Esophagus squamous epithelium (tissue), 5 donors: Measurements from ENCODE around the gene NKD1. TPM values are rescaled to one million over a fixed set of nuclear protein-coding genes. Genes with fewer than 3 reads are reported as not detected.

Source experiments
- DNase-seq: peaks from one replicate; lab custom pipeline; 2025; lab: John Stamatoyannopoulos, UW
- H3K27ac ChIP-seq, 4 donors: fragments of 200-600 bp; sonication (generic); one replicate each; pipeline ENCODE4 v1.5.1; 2016 to 2019; ENCODE audit warnings: mild to moderate bottlenecking in 1 of 4
- H3K27me3 ChIP-seq, 4 donors: fragments of 200-600 bp; sonication (generic); 1 replicate in 3 of 4; 2 replicates in 1 of 4; pipeline versions ENCODE4 v1.5.1 to v1.6.0; 2017 to 2021; ENCODE audit warnings: antibody characterized with exemption in 1 of 4
- H3K36me3 ChIP-seq, 3 donors: fragments of 200-600 bp; sonication (generic); one replicate each; pipeline ENCODE4 v1.5.1; 2016 to 2019
- H3K4me1 ChIP-seq, 3 donors: fragments of 200-600 bp; sonication (generic); one replicate each; pipeline ENCODE4 v1.5.1; 2017 to 2019
- H3K4me3 ChIP-seq, 4 donors: fragments of 200-600 bp; sonication (generic); 1 replicate in 3 of 4; 2 replicates in 1 of 4; pipeline ENCODE4 v1.5.1; 2016 to 2019; ENCODE audit warnings: mild to moderate bottlenecking in 2 of 4, moderate library complexity in 1 of 4
- H3K9me3 ChIP-seq, 3 donors: fragments of 200-600 bp; sonication (generic); one replicate each; pipeline ENCODE4 v1.5.1; 2016 to 2019
- CTCF ChIP-seq, 6 experiments: fragments of 450-650 bp in 4 of 6; fragments of 200-600 bp in 2 of 6; sonication (generic) in 2 of 6; IDR thresholded peaks; one replicate each; pipeline ENCODE4 v1.5.1; 2016 to 2019; ENCODE audit warnings: antibody characterized with exemption in 6 of 6, mild to moderate bottlenecking in 4 of 6, moderate library complexity in 4 of 6
- POLR2A ChIP-seq, 4 donors: fragments of 450-650 bp; IDR thresholded peaks; one replicate each; pipeline ENCODE4 v1.6.1; 2017; ENCODE audit warnings: antibody characterized with exemption in 4 of 4, mild to moderate bottlenecking in 4 of 4, moderate library complexity in 3 of 4
- WGBS, 2 donors: methylation state at CpG; one replicate each; pipeline ENCODE4 v1.1.5; 2018; 5-methylcytosine and 5-hydroxymethylcytosine counted together
- intact Hi-C: fragments of 100-400 bp; cut with DNase I; formaldehyde crosslinking; loops from one replicate; pipeline ENCODE4 v1.15.0; 2022
- total RNA-seq, 4 donors: library from RNA; depleted of rRNA; stranded (reverse); fragments of >200 nt; gene quantifications; one replicate each; pipeline ENCODE4 v1.1.0, GENCODE V29; 2016
- donor health status: DM: yes; HTN: yes; CAD: no.

Gene NKD1
- total RNA-seq, 4 donors from 2014 or later, result 1.1 to 10.5 (median 3.1) TPM

GRCh38 chr16:50606431-50607050 is 58.3 kb downstream of the NKD1 start:
- peaks cover 11 to 65% (median 33%) of the 10 kb centered on the region in 3 donors for H3K4me1 ChIP-seq
- intact Hi-C loops, result no loop called here

GRCh38 chr16:50607051-50607431 is 58.8 kb downstream of the NKD1 start:
- intact Hi-C loops, result no loop called here
- Histone ChIP-seq H3K27ac (peak overlapping the region in 3 of 4 donors; percentile 80 to 88 (median 85)), H3K9me3 (no peaks in the 10 kb centered on the region), H3K27me3 (no peaks in the 10 kb centered on the region), H3K4me1 (peaks cover 11 to 65% (median 28%) of the 10 kb centered on the region in 3 donors), H3K36me3 (peaks cover 0 to 4% (median 0%) of the 10 kb centered on the region in 3 donors), H3K4me3 (no peak overlapping the region)
- DNase-seq, result no peak
- WGBS, 2 donors, result 55 to 76% methylated on average over 3 of the region's 3 CpGs
- TF ChIP-seq CTCF (IDR thresholded peaks at IDR 0.05) (no peak), POLR2A (IDR thresholded peaks at IDR 0.05) (no peak)

More at GRCh38 chr16:50606431-50607050, 58.3 kb downstream of the NKD1 start:
- no peak for DNase-seq
- H3K9me3 ChIP-seq, result no peaks in the 10 kb centered on the region
- peak overlapping the region in 3 of 4 donors; percentile 80 to 88 (median 85) for H3K27ac ChIP-seq
- 60 to 78% methylated on average over 5 to 6 of the region's 17 CpGs for WGBS, 2 donors
- no peak overlapping the region for H3K4me3 ChIP-seq
- TF ChIP-seq CTCF (IDR thresholded peaks at IDR 0.05), result no peak
- TF ChIP-seq POLR2A (IDR thresholded peaks at IDR 0.05), result no peak
- H3K27me3 ChIP-seq, result no peaks in the 10 kb centered on the region
- peaks cover 0 to 4% (median 0%) of the 10 kb centered on the region in 3 donors for H3K36me3 ChIP-seq

GRCh38 chr16:50607447-50607846 is 59.3 kb downstream of the NKD1 start:
- intact Hi-C loops, result no loop called here
- WGBS, 2 donors, result 66 to 75% methylated on average over 4 of the region's 4 CpGs
- no peak overlapping the region for H3K4me3 ChIP-seq
- H3K36me3 ChIP-seq, result peaks cover 0 to 4% (median 0%) of the 10 kb centered on the region in 3 donors
- TF ChIP-seq POLR2A (IDR thresholded peaks at IDR 0.05) (no peak), CTCF (IDR thresholded peaks at IDR 0.05) (no peak)
- no peaks in the 10 kb centered on the region for H3K27me3 ChIP-seq
- H3K4me1 ChIP-seq, result peaks cover 6 to 64% (median 24%) of the 10 kb centered on the region in 3 donors
- no peak for DNase-seq
- no peaks in the 10 kb centered on the region for H3K9me3 ChIP-seq
- H3K27ac ChIP-seq, result peak overlapping the region in 3 of 4 donors; percentile 66 to 85 (median 80)

- TF ChIP-seq CTCF (IDR thresholded peaks at IDR 0.05), result no peak
- TF ChIP-seq POLR2A (IDR thresholded peaks at IDR 0.05), result no peak
- H3K36me3 ChIP-seq, result peaks cover 0 to 4% (median 0%) of the 10 kb centered on the region in 3 donors
- H3K4me1 ChIP-seq, result peaks cover 2 to 63% (median 18%) of the 10 kb centered on the region in 3 donors
- H3K4me3 ChIP-seq, result no peak overlapping the region
- no peaks in the 10 kb centered on the region for H3K27me3 ChIP-seq
- intact Hi-C loops, result no loop called here
- 93 to 94% methylated on average over 5 to 7 of the region's 14 CpGs for WGBS, 2 donors
- no peaks in the 10 kb centered on the region for H3K9me3 ChIP-seq
- no peak for DNase-seq
- H3K27ac ChIP-seq, result peak overlapping the region in 3 of 4 donors; percentile 66 to 85 (median 80)
These were observed 59.9 kb downstream of the NKD1 start for GRCh38 chr16:50607970-50608557.

- no peak for DNase-seq
- Histone ChIP-seq H3K27me3 (no peaks in the 10 kb centered on the region), H3K27ac (peak overlapping the region in 3 of 4 donors; percentile 44 to 85 (median 80)), H3K9me3 (no peaks in the 10 kb centered on the region), H3K4me1 (peaks cover 0 to 63% (median 11%) of the 10 kb centered on the region in 3 donors), H3K4me3 (no peak overlapping the region), H3K36me3 (peaks cover 0 to 4% (median 0%) of the 10 kb centered on the region in 3 donors)
- WGBS, 2 donors, result 93% methylated on average over 3 of the region's 7 CpGs; no CpG with 5 or more reads in 1 of the 2 donors
- TF ChIP-seq CTCF (IDR thresholded peaks at IDR 0.05), result no peak
- TF ChIP-seq POLR2A (IDR thresholded peaks at IDR 0.05), result no peak
- intact Hi-C loops, result no loop called here
These were observed 60.9 kb downstream of the NKD1 start for GRCh38 chr16:50609049-50609448.
